A673 (cell line): Measurements from ENCODE around the gene TCIRG1.

Source experiments
- CTCF ChIP-seq: fragments of 300-800, 200-600 bp; sonication (generic); conservative IDR thresholded peaks from 2 replicates; pipeline ENCODE4 v1.5.1; 2017; ENCODE audit warnings: low read depth, mild to moderate bottlenecking, antibody characterized with exemption, low read length, moderate library complexity, mixed read lengths
- EZH2 ChIP-seq: fragments of 200-600 bp; sonication (generic); IDR thresholded peaks from 2 replicates; pipeline ENCODE4 v1.6.1; 2017; ENCODE audit warnings: borderline replicate concordance, low read depth, mild to moderate bottlenecking, mixed read lengths, antibody characterized with exemption, low read length; ENCODE audit not compliant: poor library complexity, severe bottlenecking

- TF ChIP-seq EZH2, result no peak
- no peak for TF ChIP-seq CTCF
Measured at GRCh38 chr11:68096962-68097361, 58.1 kb downstream of the TCIRG1 start.
